Tibial artery (tissue), 4 donors: ENCODE results near the gene FASTKD1.
"Not testable (repeated sequence)": the region's sequence is repeated elsewhere in the genome, so short reads cannot be mapped to it uniquely, and the experiment has no call there.

ENCODE experiments used
- DNase-seq, 2 donors: peaks; one replicate each; pipeline ENCODE4 v3.0.0-alpha.2; 2019
- H3K27ac ChIP-seq, 2 donors: fragments of 200-600 bp; sonication (generic) in 1 of 2; 1 replicate in 1 of 2; 2 replicates in 1 of 2; pipeline ENCODE4 v1.5.1; 2018 to 2019; ENCODE audit warnings: mild to moderate bottlenecking in 1 of 2
- H3K27me3 ChIP-seq, 2 donors: fragments of 200-600 bp; sonication (generic) in 1 of 2; one replicate each; pipeline versions ENCODE4 v1.5.1 to v1.6.0; 2016 to 2019
- H3K36me3 ChIP-seq, 3 donors: fragments of 200-600 bp; sonication (generic) in 2 of 3; one replicate each; pipeline ENCODE4 v1.5.1; 2016 to 2019; ENCODE audit warnings: mild to moderate bottlenecking in 2 of 3
- H3K4me1 ChIP-seq, 4 donors: fragments of 200-600 bp; sonication (generic) in 2 of 4; 1 replicate in 3 of 4; 2 replicates in 1 of 4; pipeline ENCODE4 v1.5.1; 2016 to 2019
- H3K4me3 ChIP-seq, 2 donors: fragments of 200-600 bp; sonication (generic) in 1 of 2; 1 replicate in 1 of 2; 2 replicates in 1 of 2; pipeline ENCODE4 v1.5.1; 2018 to 2019; ENCODE audit warnings: mild to moderate bottlenecking in 2 of 2
- H3K9me3 ChIP-seq, 3 donors: fragments of 200-600 bp; sonication (generic) in 1 of 3; one replicate each; pipeline ENCODE4 v1.5.1; 2016 to 2019
- intact Hi-C: fragments of 100-400 bp; cut with DNase I; formaldehyde crosslinking; loops from one replicate; pipeline ENCODE4 v1.15.0; 2023; ENCODE audit warnings: low total_unique reads
- TF ChIP-seq, protein P1 (sequence below), 2 experiments: fragments of 200-600 bp in 1 of 2; fragments of 450-650 bp in 1 of 2; IDR thresholded peaks; one replicate each; pipeline ENCODE4 v1.5.1; 2017 to 2019; ENCODE audit warnings: antibody characterized with exemption in 2 of 2, mild to moderate bottlenecking in 1 of 2, moderate library complexity in 1 of 2

Gene FASTKD1

GRCh38 chr2:169565686-169566085 lies 8.0 kb downstream of the FASTKD1 start:
- TF ChIP-seq, protein P1, sequence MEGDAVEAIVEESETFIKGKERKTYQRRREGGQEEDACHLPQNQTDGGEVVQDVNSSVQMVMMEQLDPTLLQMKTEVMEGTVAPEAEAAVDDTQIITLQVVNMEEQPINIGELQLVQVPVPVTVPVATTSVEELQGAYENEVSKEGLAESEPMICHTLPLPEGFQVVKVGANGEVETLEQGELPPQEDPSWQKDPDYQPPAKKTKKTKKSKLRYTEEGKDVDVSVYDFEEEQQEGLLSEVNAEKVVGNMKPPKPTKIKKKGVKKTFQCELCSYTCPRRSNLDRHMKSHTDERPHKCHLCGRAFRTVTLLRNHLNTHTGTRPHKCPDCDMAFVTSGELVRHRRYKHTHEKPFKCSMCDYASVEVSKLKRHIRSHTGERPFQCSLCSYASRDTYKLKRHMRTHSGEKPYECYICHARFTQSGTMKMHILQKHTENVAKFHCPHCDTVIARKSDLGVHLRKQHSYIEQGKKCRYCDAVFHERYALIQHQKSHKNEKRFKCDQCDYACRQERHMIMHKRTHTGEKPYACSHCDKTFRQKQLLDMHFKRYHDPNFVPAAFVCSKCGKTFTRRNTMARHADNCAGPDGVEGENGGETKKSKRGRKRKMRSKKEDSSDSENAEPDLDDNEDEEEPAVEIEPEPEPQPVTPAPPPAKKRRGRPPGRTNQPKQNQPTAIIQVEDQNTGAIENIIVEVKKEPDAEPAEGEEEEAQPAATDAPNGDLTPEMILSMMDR (IDR thresholded peaks at IDR 0.05) = no peak
- intact Hi-C loops = no loop called here
- H3K36me3 ChIP-seq = no peaks in the 10 kb centered on the region
- H3K4me1 ChIP-seq = no peaks in the 10 kb centered on the region
- no peak for DNase-seq
- no peak overlapping the region for H3K27ac ChIP-seq
- no peaks in the 10 kb centered on the region for H3K9me3 ChIP-seq
- H3K4me3 ChIP-seq = no peak overlapping the region
- H3K27me3 ChIP-seq = no peaks in the 10 kb centered on the region

GRCh38 chr2:169562519-169562918 lies 11.1 kb downstream of the FASTKD1 start:
- Histone ChIP-seq H3K27ac (no peak overlapping the region), H3K4me3 (no peak overlapping the region), H3K9me3 (no peaks in the 10 kb centered on the region), H3K27me3 (no peaks in the 10 kb centered on the region), H3K4me1 (no peaks in the 10 kb centered on the region), H3K36me3 (peaks cover 0 to 10% (median 7%) of the 10 kb centered on the region in 3 donors)
- TF ChIP-seq, protein P1 (IDR thresholded peaks at IDR 0.05) = no peak
- intact Hi-C loops = no loop called here
- DNase-seq = no peak

- H3K4me3 ChIP-seq, H3K27ac ChIP-seq, H3K9me3 ChIP-seq, intact Hi-C loops, DNase-seq, H3K27me3 ChIP-seq, H3K4me1 ChIP-seq: not testable (repeated sequence)
- H3K36me3 ChIP-seq = peaks cover 0 to 10% (median 7%) of the 10 kb centered on the region in 3 donors
Measured at GRCh38 chr2:169562084-169562483, 11.6 kb downstream of the FASTKD1 start.

GRCh38 chr2:169561364-169561763 lies 12.3 kb downstream of the FASTKD1 start:
- TF ChIP-seq, protein P1 (IDR thresholded peaks at IDR 0.05) = no peak
- intact Hi-C loops = no loop called here
- H3K27me3 ChIP-seq = no peaks in the 10 kb centered on the region
- H3K4me3 ChIP-seq = no peak overlapping the region
- H3K27ac ChIP-seq = no peak overlapping the region
- no peaks in the 10 kb centered on the region for H3K4me1 ChIP-seq
- no peak for DNase-seq
- H3K36me3 ChIP-seq = peaks cover 0 to 11% (median 10%) of the 10 kb centered on the region in 3 donors
- no peaks in the 10 kb centered on the region for H3K9me3 ChIP-seq

- Histone ChIP-seq H3K9me3 (no peaks in the 10 kb centered on the region), H3K36me3 (peaks cover 10 to 23% (median 14%) of the 10 kb centered on the region in 3 donors), H3K4me1 (no peaks in the 10 kb centered on the region), H3K27ac (no peak overlapping the region), H3K4me3 (no peak overlapping the region), H3K27me3 (no peaks in the 10 kb centered on the region)
- TF ChIP-seq, protein P1 (IDR thresholded peaks at IDR 0.05) = no peak
- intact Hi-C loops = no loop called here
- no peak for DNase-seq
Measured at GRCh38 chr2:169546756-169547155, 26.9 kb downstream of the FASTKD1 start.

GRCh38 chr2:169542433-169542832 lies 31.2 kb downstream of the FASTKD1 start:
- H3K4me3 ChIP-seq = no peak overlapping the region
- H3K27me3 ChIP-seq = no peaks in the 10 kb centered on the region
- no peaks in the 10 kb centered on the region for H3K4me1 ChIP-seq
- TF ChIP-seq, protein P1 (IDR thresholded peaks at IDR 0.05) = no peak
- no peaks in the 10 kb centered on the region for H3K9me3 ChIP-seq
- no peak overlapping the region for H3K27ac ChIP-seq
- intact Hi-C loops = no loop called here
- no peak for DNase-seq
- peaks cover 10 to 34% (median 18%) of the 10 kb centered on the region in 3 donors for H3K36me3 ChIP-seq
